ENCODE data around the gene ADAMTSL2.

Gene ADAMTSL2

DNA sequence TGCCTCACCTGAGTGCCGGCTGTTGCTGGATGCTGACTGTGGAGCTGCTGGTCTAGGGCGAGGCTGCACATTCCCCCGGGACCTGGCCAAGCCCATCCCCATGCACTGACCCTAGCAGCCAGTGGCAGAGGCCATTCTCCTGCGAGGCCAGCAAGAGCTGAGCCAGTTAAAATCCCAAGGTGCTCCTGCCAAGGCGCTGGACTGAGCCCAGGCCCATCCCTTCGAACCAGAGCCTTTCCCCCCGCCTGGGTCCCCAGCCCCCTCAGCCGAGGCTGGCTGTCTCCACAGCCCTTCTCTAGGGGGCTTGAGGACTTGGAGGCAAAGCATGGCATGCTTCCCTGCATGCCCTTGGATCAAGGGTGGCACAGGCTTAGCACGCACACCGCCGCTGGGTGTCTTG, 1.6 kb downstream of the ADAMTSL2 start:
- ATAC-seq = no peak

DNA sequence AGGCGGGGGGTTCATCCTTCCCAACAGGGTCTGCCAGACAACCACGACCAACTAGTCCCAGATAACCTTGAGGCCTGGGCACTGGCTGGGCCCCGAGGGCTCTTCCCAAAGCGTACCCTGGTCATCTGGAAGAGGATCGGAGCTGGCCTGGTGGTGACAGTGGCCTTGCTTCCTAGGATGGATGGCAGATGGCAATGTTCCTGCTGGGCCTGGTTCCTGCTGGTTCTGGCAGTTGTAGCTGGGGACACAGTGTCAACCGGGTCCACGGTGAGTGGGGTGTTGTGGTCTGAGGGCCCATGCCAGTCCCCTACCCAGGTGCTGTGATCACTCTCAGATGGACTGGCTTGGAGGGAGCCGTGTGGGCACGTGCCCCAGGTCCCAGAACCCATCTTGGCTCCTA, 2.0 kb downstream of the ADAMTSL2 start:
- ATAC-seq = no peak

DNA sequence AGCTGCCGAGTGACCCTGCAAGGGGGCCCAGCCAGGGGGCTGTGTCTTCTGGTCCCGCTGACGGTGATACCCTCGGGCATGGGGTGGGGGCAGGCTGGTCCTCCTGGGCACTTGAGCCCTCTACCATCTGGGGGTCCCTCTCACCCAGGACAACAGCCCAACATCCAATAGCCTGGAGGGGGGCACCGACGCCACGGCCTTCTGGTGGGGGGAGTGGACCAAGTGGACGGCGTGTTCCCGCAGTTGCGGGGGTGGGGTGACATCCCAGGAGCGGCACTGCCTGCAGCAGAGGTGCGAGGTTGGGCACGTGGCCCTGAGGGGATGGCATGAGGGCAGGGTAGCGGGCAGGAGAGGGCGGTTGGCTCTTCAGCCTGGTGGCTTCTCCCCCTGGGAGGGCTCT, 2.8 kb downstream of the ADAMTSL2 start:
- no peak for ATAC-seq

DNA sequence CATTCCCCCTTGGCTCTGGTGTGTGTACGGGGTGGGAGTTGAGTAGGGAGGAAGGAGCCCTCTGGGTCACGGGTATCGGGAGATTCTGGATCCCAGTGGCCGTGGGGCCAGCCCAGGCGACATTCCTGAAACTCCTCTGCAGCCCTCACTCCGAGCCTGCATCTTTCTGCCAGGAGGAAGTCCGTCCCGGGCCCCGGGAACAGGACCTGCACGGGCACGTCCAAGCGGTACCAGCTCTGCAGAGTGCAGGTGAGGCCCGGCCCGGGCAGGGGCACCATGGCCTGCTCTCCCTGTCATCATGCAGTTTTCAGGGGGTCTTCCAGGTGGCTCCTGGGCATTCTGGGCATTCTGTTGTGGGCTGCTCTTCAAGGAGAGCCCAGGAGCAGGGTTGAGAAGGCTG, 3.7 kb downstream of the ADAMTSL2 start:
- no peak for ATAC-seq

DNA sequence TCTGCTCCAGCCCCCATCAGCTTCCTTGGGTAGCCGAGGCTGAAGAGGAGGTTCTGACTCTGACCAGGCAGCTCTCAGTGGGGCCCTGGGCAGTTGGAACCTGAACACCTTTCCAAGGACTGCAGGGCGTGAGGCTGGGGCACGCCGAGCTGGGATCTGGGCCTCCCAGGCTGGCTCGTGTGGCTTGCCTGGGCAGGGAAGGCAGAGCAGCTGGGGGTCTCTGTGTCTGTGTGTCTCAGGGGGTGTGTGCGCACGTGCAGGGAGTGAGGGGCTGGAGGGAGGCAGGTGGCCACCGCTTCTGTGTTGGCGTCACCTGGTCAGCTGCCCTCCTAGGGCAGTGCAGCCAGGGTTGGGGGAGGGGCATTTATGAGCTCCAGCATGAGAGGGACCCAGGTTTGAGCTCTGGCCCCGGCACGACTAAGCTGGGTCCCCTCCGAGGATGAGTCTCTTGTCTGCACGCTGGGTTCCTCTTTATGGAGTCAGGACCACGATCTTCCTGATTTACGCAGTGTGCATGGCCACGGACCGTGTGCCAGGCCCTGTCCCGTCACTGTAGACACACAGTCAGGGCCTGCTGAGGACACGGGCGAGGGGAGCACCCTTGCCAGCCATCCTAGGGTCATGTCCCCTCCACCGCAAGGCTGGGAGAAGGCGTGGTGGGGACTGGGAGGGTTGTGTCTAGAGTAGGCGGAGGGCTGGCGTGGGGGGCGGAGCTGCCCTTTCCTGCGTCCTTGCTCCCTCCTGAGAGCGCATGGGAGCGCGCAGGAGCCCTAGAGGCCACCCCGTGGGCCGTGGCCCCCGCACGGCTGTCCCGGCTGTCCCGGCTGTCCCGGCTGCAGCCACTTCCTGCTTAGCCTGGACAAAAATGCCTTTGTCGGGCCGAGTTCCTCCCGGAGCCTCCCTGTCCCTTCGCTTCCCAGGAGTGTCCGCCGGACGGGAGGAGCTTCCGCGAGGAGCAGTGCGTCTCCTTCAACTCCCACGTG, 4.6 kb downstream of the ADAMTSL2 start:
- no peak for ATAC-seq

DNA sequence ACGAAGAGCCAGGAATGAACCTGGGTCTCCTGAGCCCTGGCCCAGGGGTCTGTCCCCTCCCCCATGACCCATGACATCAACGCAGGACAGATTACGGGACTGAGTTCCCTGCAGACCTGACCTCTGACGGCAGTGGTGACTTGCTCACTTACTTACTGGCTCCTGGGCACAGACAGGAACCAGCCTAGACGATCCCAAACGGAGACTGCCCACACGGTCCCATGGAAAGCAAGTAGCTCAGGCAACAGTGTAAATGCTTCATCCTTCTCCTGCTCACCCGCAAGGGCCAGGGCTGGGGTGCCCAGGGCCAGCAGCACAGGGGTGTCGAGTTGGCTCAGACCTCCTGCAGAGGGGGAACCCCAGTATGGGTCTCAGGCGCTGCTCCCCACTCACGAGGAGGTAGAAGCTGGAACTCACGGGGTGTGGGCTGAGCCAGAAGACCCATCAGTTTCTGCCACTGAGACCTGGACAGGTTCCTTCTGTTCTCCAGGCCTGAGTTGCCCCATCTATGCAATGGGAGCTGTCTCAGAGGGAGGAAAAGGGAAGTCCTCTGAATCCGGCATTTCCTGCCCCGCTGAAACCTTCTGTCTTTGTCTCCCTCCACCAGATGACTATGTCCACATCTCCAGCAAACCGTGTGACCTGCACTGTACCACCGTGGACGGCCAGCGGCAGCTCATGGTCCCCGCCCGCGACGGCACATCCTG, 5.6 kb downstream of the ADAMTSL2 start:
- no peak for ATAC-seq

DNA sequence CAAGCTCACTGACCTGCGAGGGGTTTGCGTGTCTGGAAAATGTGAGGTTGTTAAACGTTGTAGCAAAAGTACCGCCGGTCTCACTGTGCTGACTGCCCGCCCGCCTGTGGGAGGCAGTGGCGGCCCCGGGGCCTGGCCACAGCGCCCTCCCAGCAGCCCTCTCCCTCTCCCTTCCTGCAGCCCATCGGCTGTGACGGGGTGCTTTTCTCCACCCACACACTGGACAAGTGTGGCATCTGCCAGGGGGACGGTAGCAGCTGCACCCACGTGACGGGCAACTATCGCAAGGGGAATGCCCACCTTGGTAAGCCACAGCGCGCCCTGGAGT, 6.2 kb downstream of the ADAMTSL2 start:
- no peak for ATAC-seq

DNA sequence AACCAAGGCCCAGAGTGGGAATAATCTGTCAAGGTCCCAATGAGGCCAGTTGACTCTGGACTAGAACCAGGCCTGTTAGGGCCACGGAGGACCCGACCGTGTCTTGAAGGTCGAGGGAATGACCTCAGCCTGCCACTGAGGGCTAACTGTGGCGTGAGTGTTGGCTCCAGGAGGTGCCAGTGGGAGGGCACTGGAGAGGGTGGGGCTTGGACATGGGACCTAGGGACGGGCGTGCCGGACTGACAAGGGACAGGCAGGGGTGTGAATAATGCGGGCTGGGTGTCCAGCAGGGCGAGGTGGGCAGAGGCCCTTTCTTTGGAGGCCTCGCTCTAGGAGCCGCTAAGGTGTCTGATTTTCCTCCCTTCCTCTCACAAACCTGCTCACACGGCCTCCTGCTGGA, 7.5 kb downstream of the ADAMTSL2 start:
- no peak for ATAC-seq

DNA sequence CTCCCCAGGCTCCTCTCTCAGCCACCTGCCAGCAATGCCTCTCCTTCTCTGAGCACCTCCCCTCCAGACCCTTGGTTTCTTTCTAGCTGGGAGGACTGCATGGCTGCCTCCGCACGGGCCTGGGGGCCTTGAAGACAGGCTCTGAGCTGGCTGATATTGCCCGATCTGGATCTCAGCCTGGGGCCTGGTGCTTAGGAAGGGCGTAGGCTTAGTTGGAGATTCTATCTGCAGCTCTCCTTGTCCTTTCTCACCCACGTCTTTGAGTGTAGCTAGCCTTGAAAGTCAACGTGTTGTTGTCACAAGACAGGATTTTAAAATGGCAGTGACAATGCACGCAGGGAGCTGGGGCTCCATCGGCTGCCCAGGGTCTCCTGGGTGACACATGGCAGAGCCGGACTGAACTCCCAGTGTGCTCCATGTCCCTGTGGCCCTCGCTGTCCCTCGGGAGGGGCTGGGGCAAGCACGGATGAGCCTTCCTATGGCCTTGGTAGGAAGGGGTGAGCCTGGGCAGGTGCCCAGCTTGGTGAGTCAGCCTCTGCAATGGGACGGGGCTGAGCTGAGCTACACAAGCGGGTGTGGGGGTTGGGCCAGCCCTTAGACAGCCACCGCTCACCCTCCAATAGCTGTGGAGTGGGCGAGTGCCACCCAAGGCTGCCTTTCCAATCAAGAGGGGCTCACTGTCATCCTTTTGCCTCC, 9.4 kb downstream of the ADAMTSL2 start:
- ATAC-seq = no peak

DNA sequence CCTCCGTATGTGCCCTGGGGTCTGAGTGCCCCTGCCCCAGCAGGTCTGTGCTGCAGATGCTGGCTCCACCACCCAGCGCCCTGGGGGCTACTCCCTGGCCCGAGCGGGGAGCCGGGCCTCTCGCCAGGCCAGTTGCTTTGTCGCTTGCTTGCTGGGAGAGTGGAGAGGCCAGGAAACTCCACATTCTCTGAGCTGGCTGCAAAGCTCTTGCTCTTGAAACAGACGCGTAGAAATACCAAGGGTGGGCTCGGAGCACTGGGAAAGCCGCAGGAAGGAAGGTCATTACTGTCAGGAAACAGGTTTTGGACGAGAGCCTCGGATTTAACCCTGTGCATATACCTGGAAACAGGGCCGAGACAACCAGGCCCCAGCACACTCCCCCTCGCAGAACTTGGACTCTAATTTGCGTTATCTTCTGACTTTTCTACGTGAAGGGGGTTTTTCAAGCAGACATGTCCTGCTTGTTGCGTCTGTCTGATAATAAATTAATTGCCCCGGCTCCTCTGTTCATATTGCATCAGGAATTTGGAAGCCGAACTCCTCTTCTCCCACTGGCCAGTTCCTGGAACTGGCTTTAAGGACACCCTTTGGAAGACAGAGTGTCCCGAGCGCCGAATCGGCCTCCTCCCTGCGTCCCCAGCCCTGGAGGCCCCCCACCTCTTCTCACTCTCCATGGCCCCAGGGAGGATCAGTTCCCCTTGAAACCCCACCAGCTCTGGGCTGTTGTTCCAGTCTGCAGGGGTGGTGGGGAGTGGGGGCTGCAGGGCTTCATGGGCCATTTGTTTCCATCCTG, 11.2 kb downstream of the ADAMTSL2 start:
- ATAC-seq = no peak

DNA sequence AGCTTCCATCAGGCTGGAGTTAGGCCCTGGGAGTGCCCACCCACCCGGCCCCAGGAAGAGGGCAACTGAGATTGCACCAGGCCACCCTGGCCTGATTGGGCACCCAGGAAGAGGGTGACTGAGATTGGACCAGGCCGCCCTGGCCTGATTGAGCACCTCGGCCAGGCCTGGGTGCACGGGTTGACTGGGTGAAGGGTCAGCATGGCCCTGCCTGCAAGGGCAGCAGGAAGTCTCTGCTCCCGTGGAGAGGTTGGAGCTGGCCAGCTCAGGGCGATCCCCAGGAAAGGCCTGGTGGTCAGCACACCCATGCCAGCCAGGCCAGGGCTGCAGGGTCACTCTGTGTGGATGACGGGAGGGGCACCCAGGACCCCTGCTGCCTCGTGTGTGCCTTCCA, 11.8 kb downstream of the ADAMTSL2 start:
- ATAC-seq = no peak

DNA sequence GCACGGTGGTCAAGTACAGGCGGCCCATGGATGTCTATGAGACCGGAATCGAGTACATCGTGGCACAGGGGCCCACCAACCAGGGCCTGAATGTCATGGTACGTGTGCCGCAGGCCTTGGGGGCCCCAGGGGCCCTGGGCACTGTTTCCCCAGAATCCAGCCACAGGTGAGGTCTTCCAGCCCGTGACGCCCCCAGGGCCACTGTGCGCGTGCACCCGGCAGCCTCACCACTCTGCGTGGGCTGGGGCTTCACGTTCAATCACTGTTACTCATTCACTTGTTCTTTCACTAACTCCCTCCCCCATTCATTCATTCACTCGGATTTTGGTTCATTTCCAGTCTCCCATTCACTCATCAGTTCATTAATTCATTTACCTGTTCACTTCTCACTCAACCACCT, 12.6 kb downstream of the ADAMTSL2 start:
- no peak for ATAC-seq

DNA sequence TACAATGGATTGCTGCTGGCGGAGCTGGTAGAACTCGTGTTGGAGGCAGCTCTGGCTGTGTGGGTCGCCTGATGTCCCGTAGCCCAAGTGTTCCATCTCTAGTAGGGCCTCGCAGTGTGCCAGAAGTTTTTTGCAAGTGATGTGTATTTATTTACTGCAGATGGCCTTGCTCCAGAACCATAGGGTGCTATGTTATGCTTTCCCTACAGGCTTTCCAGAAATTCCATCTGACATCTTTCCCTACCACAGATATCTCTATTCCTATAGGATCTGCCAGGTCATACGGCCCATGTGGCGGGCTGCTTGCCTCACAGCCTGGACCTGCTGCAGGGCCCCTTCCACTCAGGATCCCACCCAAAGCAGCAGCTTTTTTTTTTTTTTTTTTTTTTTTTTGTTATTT, 16.9 kb downstream of the ADAMTSL2 start:
- ATAC-seq = no peak

DNA sequence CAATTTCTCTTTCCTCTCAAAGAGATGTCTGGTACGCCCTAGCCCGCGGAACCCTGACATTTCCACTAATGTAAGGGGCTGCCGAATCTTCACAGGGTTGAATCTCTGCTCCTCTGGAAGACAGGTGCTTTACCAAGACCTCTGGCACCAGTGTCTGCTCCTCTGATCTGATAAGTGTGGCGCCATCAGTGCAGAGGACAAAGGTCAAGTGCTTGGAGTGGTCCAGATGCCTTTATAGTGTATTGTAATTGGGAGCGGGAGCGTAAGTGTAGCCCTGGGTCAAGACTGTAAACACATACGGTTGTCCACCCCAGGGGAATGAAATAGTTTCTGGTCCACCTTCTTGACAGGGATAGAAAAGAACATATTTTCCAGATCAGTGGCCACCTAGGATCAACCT, 17.7 kb downstream of the ADAMTSL2 start:
- ATAC-seq = no peak

DNA sequence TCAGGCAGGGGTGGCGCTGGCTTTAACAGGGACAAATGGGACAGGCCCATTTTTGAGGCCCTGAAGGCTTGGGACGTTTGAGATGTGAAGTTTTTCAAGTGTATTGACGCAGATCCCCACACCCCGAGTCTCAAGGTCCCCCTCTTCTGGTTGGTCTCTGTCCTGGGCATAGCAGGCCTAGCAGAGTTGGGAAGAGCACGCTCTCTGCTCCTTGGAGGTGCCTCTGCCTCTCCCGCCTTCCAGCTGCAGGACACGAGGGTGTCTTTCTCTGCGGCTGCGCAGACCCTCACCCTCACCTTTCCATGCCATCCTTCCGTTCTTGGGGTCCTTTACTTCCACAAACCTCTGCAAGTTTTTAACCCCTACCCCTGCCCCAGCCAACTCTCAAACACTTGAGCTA, 18.6 kb downstream of the ADAMTSL2 start:
- no peak for ATAC-seq

DNA sequence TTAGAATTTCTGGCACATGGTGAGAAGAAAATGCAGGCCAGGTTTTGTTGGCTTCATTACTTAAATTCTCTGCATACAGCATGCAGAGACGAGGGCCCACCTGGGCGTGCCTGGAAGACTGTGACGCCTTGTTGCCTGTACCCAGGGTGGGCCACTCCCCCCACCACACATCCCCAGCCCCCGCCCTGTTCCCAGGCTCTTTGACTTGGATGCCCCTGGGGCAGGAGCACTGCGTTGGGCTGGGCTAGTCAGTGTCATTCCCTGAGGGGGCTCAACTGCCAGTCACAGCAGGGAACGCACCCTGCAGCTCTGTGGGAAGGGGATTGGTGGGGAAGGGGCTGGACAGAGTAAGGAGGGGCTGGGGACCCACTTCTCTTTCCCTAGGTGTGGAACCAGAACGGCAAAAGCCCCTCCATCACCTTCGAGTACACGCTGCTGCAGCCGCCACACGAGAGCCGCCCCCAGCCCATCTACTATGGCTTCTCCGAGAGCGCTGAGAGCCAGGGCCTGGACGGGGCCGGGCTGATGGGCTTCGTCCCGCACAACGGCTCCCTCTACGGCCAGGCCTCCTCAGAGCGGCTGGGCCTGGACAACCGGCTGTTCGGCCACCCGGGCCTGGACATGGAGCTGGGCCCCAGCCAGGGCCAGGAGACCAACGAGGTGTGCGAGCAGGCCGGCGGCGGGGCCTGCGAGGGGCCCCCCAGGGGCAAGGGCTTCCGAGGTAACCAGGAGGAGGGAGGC, 19.6 kb downstream of the ADAMTSL2 start:
- ATAC-seq = no peak

DNA sequence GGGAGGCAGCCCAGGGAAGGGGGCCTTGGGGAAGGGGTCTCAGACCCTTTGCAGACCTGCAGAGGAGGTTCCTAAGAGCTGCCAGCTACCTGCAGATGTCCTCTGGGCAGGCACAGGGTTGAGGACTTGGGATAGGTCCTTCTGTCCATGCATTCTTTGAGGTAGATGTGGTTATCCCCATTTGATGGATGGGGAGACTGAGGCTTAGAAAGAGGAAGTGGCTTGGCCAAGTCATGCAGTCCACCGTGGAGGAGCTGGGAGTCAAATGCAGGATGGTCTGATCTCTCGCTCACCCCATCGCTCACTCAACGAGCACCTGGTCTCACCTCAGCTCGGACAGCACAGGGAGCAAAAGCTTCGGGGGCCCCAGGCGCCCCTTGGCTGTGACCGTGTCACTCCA, 20.2 kb downstream of the ADAMTSL2 start:
- ATAC-seq = no peak

DNA sequence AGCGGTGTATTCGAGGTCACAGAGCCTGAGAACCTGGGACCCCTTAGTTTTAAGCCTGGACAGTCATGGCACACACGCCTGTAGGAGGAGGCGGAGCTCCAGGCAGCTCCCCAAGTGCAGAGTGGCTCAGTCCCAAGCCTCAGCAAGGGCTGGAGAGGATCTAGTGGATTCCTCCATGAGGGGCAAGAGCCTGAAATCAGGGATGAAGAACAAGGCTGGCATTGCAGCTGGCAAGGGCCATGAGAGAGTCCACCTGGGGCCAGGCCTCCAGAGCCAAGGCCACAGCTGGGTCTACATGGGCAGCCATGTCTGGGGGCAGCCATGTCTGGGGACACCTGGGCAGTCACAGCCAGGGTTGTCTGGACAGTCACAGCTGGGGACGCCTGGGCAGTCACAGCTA, 21.9 kb downstream of the ADAMTSL2 start:
- no peak for ATAC-seq

DNA sequence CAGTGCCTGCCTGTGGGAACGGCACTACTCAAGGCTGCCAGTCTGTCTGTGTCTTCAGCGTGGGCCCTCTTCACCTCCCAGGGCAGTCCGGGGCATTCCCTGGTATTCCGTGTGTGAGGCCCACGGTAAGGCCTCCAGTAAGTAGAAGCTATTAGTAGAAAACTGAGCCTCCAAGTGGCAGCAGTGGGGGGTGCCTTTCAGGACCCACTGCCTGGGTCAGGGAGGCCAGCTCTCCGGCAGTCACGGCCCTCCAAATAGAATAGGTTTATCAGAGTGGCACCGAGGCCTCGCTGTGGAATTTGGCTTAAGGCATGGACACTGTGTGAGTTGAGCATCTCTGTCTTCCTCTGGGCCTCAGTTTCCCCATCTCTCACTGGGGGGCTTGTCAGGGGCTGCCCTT, 23.1 kb downstream of the ADAMTSL2 start:
- ATAC-seq = no peak

DNA sequence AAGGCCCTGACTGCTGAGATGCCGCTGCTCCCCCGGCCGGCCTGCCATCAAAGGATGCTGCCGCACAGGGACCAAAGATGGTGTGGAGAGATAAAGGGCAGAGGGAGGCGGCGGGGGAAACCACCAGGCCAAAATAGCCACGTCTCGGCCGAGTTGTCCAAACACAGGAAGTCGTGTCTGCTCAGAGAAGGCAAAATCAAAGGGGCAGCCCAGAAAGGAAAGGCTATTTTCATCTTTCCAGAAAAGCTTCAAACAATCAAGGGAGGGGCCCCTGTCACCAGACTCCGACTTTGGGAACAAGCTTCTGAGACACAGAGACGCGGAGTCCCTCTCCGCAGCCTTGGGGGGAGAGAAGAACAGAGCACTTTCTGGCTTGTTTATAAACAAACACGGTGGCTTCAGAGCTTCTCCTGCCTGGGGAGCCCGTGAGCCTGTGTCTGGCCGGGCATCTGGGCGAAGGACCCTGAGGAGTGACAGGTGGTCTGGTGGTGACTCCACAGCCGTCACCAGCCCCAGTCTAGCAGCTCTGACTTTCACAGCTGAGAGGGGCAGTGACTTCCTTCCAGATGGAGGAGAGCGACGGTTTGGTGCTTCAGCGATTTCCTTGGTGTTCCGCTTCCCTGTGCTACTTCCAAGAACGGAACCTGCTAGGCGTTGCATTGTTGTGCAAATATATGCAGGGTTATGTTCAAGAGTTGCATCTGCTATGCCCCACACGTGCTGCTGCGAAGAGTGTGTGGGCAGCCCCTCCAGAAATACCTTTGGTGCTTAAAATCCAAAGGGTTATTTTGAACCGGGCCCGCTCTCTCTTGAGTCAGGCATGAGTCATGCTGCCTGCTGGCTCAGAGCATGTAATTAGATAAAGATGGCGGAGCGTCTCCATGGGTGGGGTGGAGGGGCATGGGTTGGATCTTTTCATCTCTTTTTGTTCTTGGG, 24.0 kb downstream of the ADAMTSL2 start:
- peak; percentile 69 to 86 for ATAC-seq

DNA sequence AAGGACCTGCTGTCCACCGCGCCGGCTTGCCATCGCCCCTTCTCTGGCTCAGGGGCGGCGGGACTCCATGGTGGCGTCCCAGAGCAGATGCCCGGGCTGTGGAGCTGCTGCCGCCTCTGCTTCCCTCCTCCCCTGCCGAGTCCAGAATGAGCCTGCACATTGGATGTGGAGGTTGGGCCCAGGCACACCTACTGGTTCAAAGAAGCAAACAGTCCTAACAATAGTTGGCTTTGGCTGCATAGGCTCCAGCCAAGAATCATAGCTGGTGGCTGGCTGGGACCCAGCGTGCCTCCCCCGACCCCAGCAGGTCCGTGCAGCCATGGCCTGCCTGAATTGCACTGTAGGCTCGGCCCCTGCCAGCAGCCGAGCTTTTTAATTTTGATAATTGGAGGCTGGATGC, 25.8 kb downstream of the ADAMTSL2 start:
- ATAC-seq = no peak
